ENCODE results near the gene RNF126. TPM values are rescaled to one million over a fixed set of nuclear protein-coding genes. Genes with fewer than 3 reads are reported as not detected.

RNF126 gene
- total RNA-seq, 3 donors from 2014 or later = 47.5 to 69.1 (median 62.0) TPM

GRCh38 chr19:618247-618619 is 44.8 kb downstream of the RNF126 start:
- H3K9me3 ChIP-seq = no peaks in the 10 kb centered on the region
- no peak for DNase-seq
- peaks cover 12% of the 10 kb centered on the region for H3K36me3 ChIP-seq (ENCODE audit: low read depth)
- no peak for ATAC-seq
- no peak for TF ChIP-seq CTCF (IDR thresholded peaks at IDR 0.05)
- no peak overlapping the region for H3K4me3 ChIP-seq
- intact Hi-C loops (cut with DNase I, micrococcal nuclease) = no loop called here
- no peaks in the 10 kb centered on the region for H3K4me1 ChIP-seq (ENCODE audit: low read depth)

DNA sequence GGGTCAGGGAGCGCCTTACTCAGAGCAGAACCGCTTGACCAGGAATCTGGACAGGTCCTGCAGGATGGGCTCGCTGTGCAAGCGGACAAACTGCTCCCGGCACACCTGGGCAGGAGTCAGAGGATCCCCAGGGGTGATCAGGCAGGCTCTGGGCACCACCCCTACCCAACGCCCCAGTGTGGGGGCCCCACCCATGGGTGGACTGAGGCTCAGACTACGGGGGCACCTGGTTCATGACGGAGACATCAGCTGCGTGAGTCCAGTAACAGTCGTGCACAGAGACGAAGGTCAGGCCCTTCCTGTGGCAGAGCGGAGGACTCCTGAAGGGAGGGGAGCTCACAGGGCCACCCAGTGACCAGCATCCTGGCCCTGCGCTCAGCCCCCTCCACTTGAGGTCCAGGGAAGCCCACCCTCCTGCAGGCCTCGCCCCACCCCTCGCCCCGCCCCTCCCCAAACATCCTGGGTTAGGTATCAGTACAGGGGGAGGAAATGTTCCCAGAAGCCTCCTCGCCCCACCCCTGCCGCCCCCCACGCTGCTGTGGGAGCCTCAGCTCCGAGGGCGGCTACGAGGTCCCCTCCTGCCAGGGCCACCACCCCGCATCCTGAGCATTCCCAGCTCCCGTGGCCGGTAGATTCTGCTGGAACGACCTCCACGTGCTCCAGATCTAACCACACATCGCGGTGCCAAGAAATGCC is 45.3 kb downstream of the RNF126 start:
- no peak overlapping the region for H3K4me3 ChIP-seq
- no peaks in the 10 kb centered on the region for H3K9me3 ChIP-seq
- TF ChIP-seq CTCF (IDR thresholded peaks at IDR 0.05) = no peak
- H3K36me3 ChIP-seq (ENCODE audit: low read depth) = peaks cover 10% of the 10 kb centered on the region
- H3K4me1 ChIP-seq (ENCODE audit: low read depth) = no peaks in the 10 kb centered on the region
- no peak for ATAC-seq
- intact Hi-C loops (cut with DNase I, micrococcal nuclease) = no loop called here
- DNase-seq = no peak

DNA sequence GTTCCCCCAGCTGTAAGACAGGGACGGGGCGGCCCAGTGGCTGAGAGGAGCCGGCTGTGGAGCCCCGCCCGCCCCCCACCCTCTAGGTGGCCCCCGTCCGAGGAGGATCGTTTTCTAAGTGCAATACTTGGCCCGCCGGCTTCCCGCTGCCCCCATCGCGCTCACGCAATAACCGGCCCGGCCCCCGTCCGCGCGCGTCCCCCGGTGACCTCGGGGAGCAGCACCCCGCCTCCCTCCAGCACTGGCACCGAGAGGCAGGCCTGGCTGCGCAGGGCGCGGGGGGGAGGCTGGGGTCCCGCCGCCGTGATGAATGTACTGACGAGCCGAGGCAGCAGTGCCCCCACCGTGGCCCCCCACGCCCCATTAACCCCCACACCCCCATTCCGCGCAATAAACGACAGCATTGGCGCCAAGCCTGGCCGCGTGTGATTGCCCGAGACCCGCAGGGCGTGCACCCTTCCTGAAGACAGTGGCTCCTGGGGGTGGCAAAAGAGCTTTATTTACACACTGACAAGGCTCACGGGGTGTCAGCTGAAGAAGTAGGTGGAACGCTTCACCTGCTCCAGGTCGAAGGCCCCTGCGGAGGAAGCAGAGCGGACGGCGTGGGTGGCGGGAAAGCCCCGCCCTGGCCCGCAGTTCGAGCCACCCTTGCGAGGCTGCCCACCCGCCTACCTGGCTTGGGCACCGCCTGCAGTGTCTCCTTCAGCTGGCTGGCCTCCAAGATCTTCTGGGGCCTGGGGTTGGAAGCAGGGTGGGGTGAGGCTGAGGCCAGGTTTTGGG is 46.1 kb downstream of the RNF126 start:
- DNase-seq (no peak), ATAC-seq (peak; percentile 5)
- Histone ChIP-seq H3K4me1 (ENCODE audit: low read depth) (no peaks in the 10 kb centered on the region), H3K36me3 (ENCODE audit: low read depth) (peaks cover 10% of the 10 kb centered on the region), H3K4me3 (no peak overlapping the region), H3K9me3 (no peaks in the 10 kb centered on the region)
- TF ChIP-seq CTCF (IDR thresholded peaks at IDR 0.05) = no peak
- intact Hi-C loops (cut with DNase I, micrococcal nuclease) = no loop called here

- peak; percentile 8 for ATAC-seq
- no peak for TF ChIP-seq CTCF (IDR thresholded peaks at IDR 0.05)
- H3K4me3 ChIP-seq = no peak overlapping the region
Observed at GRCh38 chr19:616062-616700, 46.8 kb downstream of the RNF126 start.

GRCh38 chr19:615619-616018 is 47.4 kb downstream of the RNF126 start:
- no peaks in the 10 kb centered on the region for H3K9me3 ChIP-seq
- DNase-seq (no peak), ATAC-seq (peak; percentile 45)
- no peak for TF ChIP-seq CTCF (IDR thresholded peaks at IDR 0.05)
- intact Hi-C loops (cut with DNase I, micrococcal nuclease) = no loop called here
- H3K4me3 ChIP-seq = no peak overlapping the region
- peaks cover under 1% of the 10 kb centered on the region for H3K4me1 ChIP-seq (ENCODE audit: low read depth)
- H3K36me3 ChIP-seq (ENCODE audit: low read depth) = peaks cover 10% of the 10 kb centered on the region

More at GRCh38 chr19:616062-616700, 46.8 kb downstream of the RNF126 start:
- H3K36me3 ChIP-seq (ENCODE audit: low read depth) = peaks cover 10% of the 10 kb centered on the region
- intact Hi-C loops (cut with DNase I, micrococcal nuclease) = no loop called here
- H3K4me1 ChIP-seq (ENCODE audit: low read depth) = no peaks in the 10 kb centered on the region
- no peak for DNase-seq
- H3K9me3 ChIP-seq = no peaks in the 10 kb centered on the region

Measured in mucosa of descending colon (tissue), 3 donors.